Measurements from ENCODE around the gene NEK10. TPM values are rescaled to one million over a fixed set of nuclear protein-coding genes. Genes with fewer than 3 reads are reported as not detected.

The NEK10 gene
- total and polyA plus RNA-seq, 2 donors (not counting 3 experiments of a cell fraction or from before 2014, with no cell fraction given): 0.32 to 5.0 TPM

GRCh38 chr3:27174530-27174929, 194.7 kb downstream of the NEK10 start:
- no peak overlapping the region for H2AFZ ChIP-seq (ENCODE audit: low read depth, low read length)
- BruUV-seq (replicated peaks): no TSS peak
- no peak overlapping the region for H3K4me2 ChIP-seq (ENCODE audit: insufficient read depth, low read length)
- no peaks in the 10 kb centered on the region for H4K20me1 ChIP-seq (replicated peaks; ENCODE audit: control insufficient read depth, extremely low read depth, insufficient read depth, low read length)
- dilution Hi-C loops (cut with MboI; ENCODE audit: extremely low pct_ligation_motif_present, low sequenced_read_pairs) (no loop called here), intact Hi-C loops (cut with micrococcal nuclease) (no loop called here)
- POLR2A ChIA-PET: no interaction called here
- no peaks in the 10 kb centered on the region for H3K4me1 ChIP-seq (ENCODE audit: control insufficient read depth, extremely low read depth, insufficient read depth, low read length)
- H3K9ac ChIP-seq (replicated peaks; ENCODE audit: extremely low read depth, insufficient read depth, low read length): no peak overlapping the region
- H3K27me3 ChIP-seq (ENCODE audit: control insufficient read depth in 2 of 2, insufficient read depth in 2 of 2, low read length in 2 of 2): no peaks in the 10 kb centered on the region
- CTCF ChIA-PET: no interaction called here
- H3K9me3 ChIP-seq (replicated peaks; ENCODE audit: control insufficient read depth, insufficient read depth, low read length): no peaks in the 10 kb centered on the region
- H3K36me3 ChIP-seq (ENCODE audit: control insufficient read depth in 2 of 2, extremely low read depth in 1 of 2, insufficient read depth in 2 of 2, low read length in 2 of 2): no peaks in the 10 kb centered on the region
- H3K79me2 ChIP-seq (ENCODE audit: control insufficient read depth, insufficient read depth, low read length): no peaks in the 10 kb centered on the region
- no peak overlapping the region for H3K4me3 ChIP-seq (replicated peaks in 1 of 3; ENCODE audit: insufficient read depth in 1 of 3, low read depth in 1 of 3, low read length in 3 of 3)
- no peak for FAIRE-seq
- DNase-seq (ENCODE audit: low read depth, low spot score): no peak
- TF ChIP-seq MYC (IDR thresholded peaks at IDR 0.05; ENCODE audit: low read depth, low read length) (no peak), POLR2AphosphoS5 (IDR thresholded peaks at IDR 0.05; ENCODE audit: insufficient read depth, low read depth, low read length) (no peak), MAX (IDR thresholded peaks at IDR 0.05; ENCODE audit: insufficient read depth, insufficient read length) (no peak), FOS (IDR thresholded peaks at IDR 0.05; ENCODE audit: borderline replicate concordance, insufficient read depth, low read length) (no peak), GATA2 (IDR thresholded peaks at IDR 0.05; ENCODE audit: insufficient read depth, insufficient read length, low read depth, low read length) (no peak), EZH2 (IDR thresholded peaks at IDR 0.05; ENCODE audit: borderline replicate concordance, low read depth, low read length, severe bottlenecking) (no peak), POLR2A (IDR thresholded peaks at IDR 0.05; ENCODE audit: low read depth, low read length) (no peak), CTCF (IDR thresholded peaks at IDR 0.05; ENCODE audit: extremely low read depth in 1 of 2, insufficient read depth in 1 of 2, low read depth in 1 of 2, low read length in 2 of 2) (no peak), JUN (IDR thresholded peaks at IDR 0.05; ENCODE audit: borderline replicate concordance, insufficient read depth, insufficient read length, low read depth) (no peak)
- no peak overlapping the region for H3K27ac ChIP-seq (ENCODE audit: insufficient read depth, low read depth, low read length)
- no peaks in the 10 kb centered on the region for H3K9me1 ChIP-seq (replicated peaks; ENCODE audit: control insufficient read depth, extremely low read depth, insufficient read depth, low read length)
